Caco-2 (cell line): ENCODE data around the gene DCUN1D3. TPM values are rescaled to one million over a fixed set of nuclear protein-coding genes. Genes with fewer than 3 reads are reported as not detected.

Source experiments
- BruUV-seq: library from RNA; stranded (reverse); fragments of 400-500 nt; replicated peaks from 2 replicates; lab custom pipeline; 2021; lab: Mats Ljungman, UMichigan
- CTCF ChIA-PET: fragments of 300-600 bp; sonication (Branson Sonifier 250); formaldehyde crosslinking; loops from one replicate; lab custom pipeline; 2022; ENCODE audit warnings: antibody characterized with exemption; lab: Charles Lee
- POLR2A ChIA-PET: fragments of 300-600 bp; sonication (Branson Sonifier 250); formaldehyde crosslinking; loops from one replicate; lab custom pipeline; 2022; ENCODE audit warnings: antibody characterized with exemption; lab: Charles Lee
- DNase-seq, 2 experiments: peaks; one replicate each; pipeline versions ENCODE4 v3.0.0 to v3.0.0-alpha.2; 2020 to 2022
- H3K27me3 ChIP-seq: replicated peaks from 2 replicates; pipeline ENCODE4 v1.6.0; 2011; ENCODE audit warnings: low read length; ENCODE audit not compliant: control insufficient read depth, insufficient read depth
- H3K36me3 ChIP-seq: 2 replicates; pipeline ENCODE4 v1.5.1; 2011; ENCODE audit warnings: low read length; ENCODE audit not compliant: control insufficient read depth, insufficient read depth
- H3K4me1 ChIP-seq: fragments of 250-450 bp; sonication (Bioruptor Pico); 2 replicates; pipeline ENCODE4 v1.5.1; 2020; ENCODE audit warnings: mild to moderate bottlenecking
- H3K4me3 ChIP-seq: 2 replicates; pipeline ENCODE4 v1.5.1; 2011; ENCODE audit warnings: low read depth, mild to moderate bottlenecking, control low read depth, low read length
- H3K9me3 ChIP-seq: fragments of 250-450 bp; sonication (Bioruptor Pico); 2 replicates; pipeline ENCODE4 v1.5.1; 2020; ENCODE audit warnings: mild to moderate bottlenecking, moderate library complexity
- H3K27ac Mint-ChIP-seq: one replicate; pipeline ENCODE4 v1.8.0; 2022; ENCODE audit warnings: mixed read lengths; ENCODE audit not compliant: unreplicated experiment
- H3K27me3 Mint-ChIP-seq: one replicate; pipeline ENCODE4 v1.8.0; 2022; ENCODE audit warnings: mixed read lengths; ENCODE audit not compliant: insufficient read depth, unreplicated experiment
- H3K36me3 Mint-ChIP-seq: one replicate; pipeline ENCODE4 v1.8.0; 2022; ENCODE audit warnings: mild to moderate bottlenecking, mixed read lengths; ENCODE audit not compliant: insufficient read depth, unreplicated experiment
- H3K4me1 Mint-ChIP-seq: one replicate; pipeline ENCODE4 v1.8.0; 2022; ENCODE audit warnings: low read depth, mixed read lengths; ENCODE audit not compliant: unreplicated experiment
- H3K4me3 Mint-ChIP-seq: one replicate; pipeline ENCODE4 v1.8.0; 2022; ENCODE audit warnings: mild to moderate bottlenecking, moderate library complexity, mixed read lengths; ENCODE audit not compliant: unreplicated experiment
- H3K9me3 Mint-ChIP-seq: one replicate; pipeline ENCODE4 v1.8.0; 2022; ENCODE audit warnings: mixed read lengths; ENCODE audit not compliant: unreplicated experiment
- CTCF ChIP-seq, 2 experiments: fragments of 200-600 bp in 1 of 2; IDR thresholded peaks; 1 replicate in 1 of 2; 2 replicates in 1 of 2; pipeline versions ENCODE4 v1.5.1 to v1.8.0; 2011 to 2022; ENCODE audit warnings: antibody characterized with exemption in 1 of 2, control low read depth in 1 of 2, inconsistent platforms in 1 of 2, low read depth in 1 of 2, low read length in 1 of 2, mild to moderate bottlenecking in 1 of 2, moderate library complexity in 1 of 2; ENCODE audit not compliant: insufficient read depth in 1 of 2, severe bottlenecking in 1 of 2, unreplicated experiment in 1 of 2
- intact Hi-C: fragments of 100-400 bp; cut with micrococcal nuclease; formaldehyde crosslinking; loops from one replicate; pipeline ENCODE4 v1.10.0; 2022; ENCODE audit not compliant: unreplicated experiment
- total RNA-seq: library from RNA; stranded (reverse); gene quantifications from 2 replicates; pipeline ENCODE4 v1.2.3, GENCODE V29; 2022

DCUN1D3 gene
- total RNA-seq, 1 experiment from 2014 or later = 19.2 TPM

GRCh38 chr16:20857281-20857680 lies 42.9 kb downstream of the DCUN1D3 start:
- POLR2A ChIA-PET = no interaction called here
- CTCF ChIA-PET = no interaction called here
- H3K9me3 Mint-ChIP-seq = no peaks in the 10 kb centered on the region
- Histone ChIP-seq H3K9me3 (no peaks in the 10 kb centered on the region), H3K27me3 (no peaks in the 10 kb centered on the region), H3K36me3 (peaks cover 2% of the 10 kb centered on the region; the same call in 1 of the 2 replicates), H3K4me3 (no peak overlapping the region), H3K4me1 (peaks cover 27% of the 10 kb centered on the region)
- no peak for TF ChIP-seq CTCF (IDR thresholded peaks at IDR 0.05; ENCODE audit: insufficient read depth in 1 of 2, low read depth in 1 of 2, low read length in 1 of 2, severe bottlenecking in 1 of 2, unreplicated experiment in 1 of 2)
- H3K27ac Mint-ChIP-seq = no peak overlapping the region
- H3K36me3 Mint-ChIP-seq = peaks cover 51% of the 10 kb centered on the region
- peaks cover 14% of the 10 kb centered on the region for H3K4me1 Mint-ChIP-seq
- no TSS peak for BruUV-seq
- no peak overlapping the region for H3K4me3 Mint-ChIP-seq
- H3K27me3 Mint-ChIP-seq = no peaks in the 10 kb centered on the region
- intact Hi-C loops = no loop called here
- no peak for DNase-seq

GRCh38 chr16:20854963-20855362 lies 45.2 kb downstream of the DCUN1D3 start:
- Histone ChIP-seq H3K36me3 (peaks cover 2% of the 10 kb centered on the region; the same call in 1 of the 2 replicates), H3K4me1 (peaks cover 43% of the 10 kb centered on the region), H3K9me3 (no peaks in the 10 kb centered on the region), H3K27me3 (no peaks in the 10 kb centered on the region), H3K4me3 (no peak overlapping the region)
- no TSS peak for BruUV-seq
- ChIA-PET CTCF (no interaction called here), POLR2A (no interaction called here)
- Mint-ChIP-seq H3K36me3 (peaks cover 37% of the 10 kb centered on the region), H3K27me3 (no peaks in the 10 kb centered on the region), H3K9me3 (no peaks in the 10 kb centered on the region), H3K27ac (no peak overlapping the region), H3K4me1 (peaks cover 14% of the 10 kb centered on the region), H3K4me3 (no peak overlapping the region)
- intact Hi-C loops = loop anchor here (5.0 kb wide), 5 partner anchors 82 to 447 kb away; partner anchors contain the start of gene LDAF1
- TF ChIP-seq CTCF (IDR thresholded peaks at IDR 0.05; ENCODE audit: insufficient read depth in 1 of 2, low read depth in 1 of 2, low read length in 1 of 2, severe bottlenecking in 1 of 2, unreplicated experiment in 1 of 2) = no peak
- DNase-seq = no peak

GRCh38 chr16:20853981-20854620 lies 46.1 kb downstream of the DCUN1D3 start:
- POLR2A ChIA-PET = interaction anchor here (1.0 to 1.5 kb wide), 2 partner anchors 46 to 48 kb away, joined by 8 read pairs; partner anchors contain the start of genes DCUN1D3, ERI2, LYRM1 and REXO5
- peak overlapping the region; percentile 31 for H3K27ac Mint-ChIP-seq

More at GRCh38 chr16:20853981-20854620, 46.1 kb downstream of the DCUN1D3 start:
- Histone ChIP-seq H3K4me1 (peaks cover 43% of the 10 kb centered on the region), H3K4me3 (no peak overlapping the region), H3K9me3 (no peaks in the 10 kb centered on the region), H3K36me3 (peaks cover 2% of the 10 kb centered on the region; the same call in 1 of the 2 replicates), H3K27me3 (no peaks in the 10 kb centered on the region)
- no peak for TF ChIP-seq CTCF (IDR thresholded peaks at IDR 0.05; ENCODE audit: insufficient read depth in 1 of 2, low read depth in 1 of 2, low read length in 1 of 2, severe bottlenecking in 1 of 2, unreplicated experiment in 1 of 2)
- Mint-ChIP-seq H3K9me3 (no peaks in the 10 kb centered on the region), H3K4me1 (peaks cover 14% of the 10 kb centered on the region), H3K36me3 (peaks cover 34% of the 10 kb centered on the region), H3K27me3 (no peaks in the 10 kb centered on the region), H3K4me3 (no peak overlapping the region)
- CTCF ChIA-PET = no interaction called here
- no peak for DNase-seq
- intact Hi-C loops = loop anchor here (1.0 to 5.0 kb wide), 6 partner anchors 46 to 448 kb away; partner anchors contain the start of genes DCUN1D3, LDAF1 and LYRM1
- BruUV-seq = no TSS peak
